Erythroblast (primary cell): ENCODE results near the gene HSPBP1.
A peak's percentile ranks its signal among the peaks of the same experiment; 100 is the strongest.

ENCODE experiments used
- DNase-seq, 2 experiments: peaks; one replicate each; lab custom pipeline; 2025; lab: John Stamatoyannopoulos, UW
- GATA1 ChIP-seq: IDR thresholded peaks from 2 replicates; pipeline ENCODE4 v1.6.1; 2011; ENCODE audit warnings: low read depth, mild to moderate bottlenecking, control low read depth, low read length, moderate library complexity
- POLR2A ChIP-seq: IDR thresholded peaks from 2 replicates; pipeline ENCODE4 v1.6.1; 2011; ENCODE audit warnings: mild to moderate bottlenecking, low read length

HSPBP1 gene

GRCh38 chr19:55277494-55277893, 2.4 kb downstream of the HSPBP1 start:
- TF ChIP-seq GATA1 = no peak
- no peak for TF ChIP-seq POLR2A
- no peak for DNase-seq

- DNase-seq = no peak
- no peak for TF ChIP-seq POLR2A
- no peak for TF ChIP-seq GATA1
Measured at GRCh38 chr19:55276720-55277430, 3.0 kb downstream of the HSPBP1 start.

DNA sequence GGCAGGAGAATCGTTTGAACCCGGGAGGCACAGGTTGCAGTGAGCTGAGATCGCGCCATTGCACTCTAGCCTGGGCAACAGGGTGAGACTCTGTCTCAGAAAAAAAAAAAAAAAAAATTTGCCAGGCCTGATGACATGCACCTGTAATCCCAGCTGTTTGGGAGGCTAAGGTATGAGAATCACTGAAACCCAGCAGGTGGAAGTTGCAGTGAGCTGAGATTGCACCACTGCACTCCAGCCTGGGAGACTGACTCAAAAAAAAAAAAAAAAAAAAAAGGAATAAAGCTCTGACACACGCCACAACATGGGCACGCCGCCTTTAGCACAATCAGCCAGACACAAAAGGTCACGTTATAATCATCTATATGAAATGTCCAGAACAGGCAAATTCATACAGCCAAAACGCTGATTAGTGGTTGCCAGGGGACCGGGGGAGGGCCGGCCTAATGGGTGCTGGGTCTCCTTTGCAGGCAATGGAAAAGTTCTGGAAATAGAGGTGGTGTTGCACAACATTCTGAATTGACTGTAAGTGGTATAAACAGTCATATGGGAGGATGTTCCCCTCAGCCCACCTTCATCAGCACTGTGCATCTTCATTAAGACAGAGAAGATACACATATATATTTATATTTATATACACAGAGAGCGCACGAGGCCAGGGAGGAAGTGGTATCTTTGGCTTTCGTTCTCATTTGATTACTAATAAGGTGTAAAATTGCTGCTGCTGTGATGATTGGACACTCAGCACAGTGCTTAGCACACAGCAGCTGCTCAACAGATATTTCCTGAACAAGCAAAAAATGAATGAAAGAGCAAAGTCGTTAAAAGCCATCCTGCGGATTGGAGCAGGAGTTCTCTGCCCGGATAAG, 3.8 kb downstream of the HSPBP1 start:
- no peak for DNase-seq
- TF ChIP-seq POLR2A = no peak
- no peak for TF ChIP-seq GATA1

DNA sequence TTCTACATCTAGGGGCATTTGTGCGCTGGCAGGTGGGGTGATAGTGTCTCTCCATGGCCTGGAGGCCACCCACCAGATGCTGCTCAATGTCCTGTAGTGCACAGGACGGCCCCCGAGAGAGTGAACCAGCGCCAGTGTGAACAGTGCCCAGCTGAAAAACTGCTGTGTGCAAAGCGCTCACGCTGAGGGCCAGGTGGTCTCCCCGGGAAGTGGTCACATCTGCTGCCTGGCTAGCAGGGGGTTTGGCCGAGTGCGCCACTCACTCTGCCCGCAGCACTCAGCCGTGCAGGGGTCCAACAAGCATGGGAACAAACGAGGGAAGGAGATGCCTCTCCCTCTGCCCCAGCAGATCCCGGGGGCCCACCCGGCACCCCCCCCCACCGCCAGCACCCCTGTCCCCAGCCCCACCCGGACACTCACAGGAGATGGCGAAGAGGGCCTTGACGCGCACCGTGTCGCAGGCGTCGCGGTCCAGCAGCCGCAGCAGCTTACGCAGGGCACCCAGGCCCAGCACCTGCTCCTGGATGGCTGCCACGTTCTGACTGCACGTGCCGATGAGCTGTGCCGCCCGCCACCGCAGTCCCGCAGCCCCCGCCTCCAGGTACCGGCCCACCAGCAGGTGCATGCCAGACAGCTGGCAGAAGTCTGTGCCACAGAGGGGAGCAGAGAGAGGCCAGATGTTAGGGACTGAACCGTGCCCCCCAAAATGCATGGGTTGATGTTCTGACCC, 5.8 kb downstream of the HSPBP1 start:
- TF ChIP-seq POLR2A = no peak
- no peak for TF ChIP-seq GATA1
- no peak for DNase-seq

DNA sequence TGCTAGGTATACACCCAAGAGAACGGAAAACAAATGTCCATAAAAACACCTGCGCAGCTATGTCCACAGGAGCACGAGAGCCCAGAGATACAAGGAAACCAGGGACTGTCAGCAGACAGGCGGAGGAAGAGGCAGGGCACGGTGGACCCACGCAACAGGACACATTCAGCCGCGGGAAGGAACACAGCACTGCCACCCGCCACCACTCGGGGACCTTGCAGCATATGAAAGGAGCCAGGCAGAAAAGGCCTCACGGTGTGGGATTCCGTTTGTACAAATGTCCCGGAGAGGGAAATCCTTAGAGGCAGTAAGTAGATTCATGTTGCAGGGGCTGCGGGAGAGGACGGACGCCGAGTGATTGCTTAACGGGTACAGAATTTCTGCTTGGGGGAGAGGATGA, 7.8 kb downstream of the HSPBP1 start:
- DNase-seq = peak in 1 of 2 experiments; percentile 19
- TF ChIP-seq GATA1 (no peak), POLR2A (no peak)

DNA sequence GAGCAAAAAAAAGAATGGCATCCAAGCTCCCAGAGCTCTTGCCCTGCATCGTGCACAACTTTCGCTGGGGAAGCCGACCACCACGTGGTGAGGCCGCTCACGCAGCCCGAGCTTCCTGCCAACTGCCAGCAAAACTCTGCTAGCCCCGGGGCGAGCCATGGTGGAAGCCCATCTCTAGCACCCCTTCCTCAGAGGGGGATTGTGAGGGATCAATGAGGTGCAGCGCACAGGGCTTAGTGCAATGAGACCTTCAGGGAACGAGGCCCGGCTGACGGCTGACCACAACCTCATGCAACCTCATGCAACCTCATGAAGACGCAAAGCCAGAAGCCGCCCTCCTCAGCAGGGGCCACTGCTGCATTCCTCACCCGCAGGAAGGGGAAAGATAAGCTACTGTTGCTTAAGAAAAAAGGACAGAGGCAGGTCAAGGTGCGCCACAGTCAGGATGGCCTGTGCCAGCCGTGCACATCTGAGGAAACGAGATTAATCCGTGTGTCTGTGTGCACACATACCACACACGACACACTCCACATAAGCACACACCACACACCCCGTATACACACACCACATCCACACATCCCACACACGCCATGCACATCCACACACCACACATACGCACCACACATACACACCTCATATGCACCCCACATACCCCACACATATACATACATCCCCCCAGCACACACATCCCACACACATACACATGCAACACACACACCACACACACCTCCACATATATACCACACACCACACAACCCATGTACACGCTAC, 9.6 kb downstream of the HSPBP1 start:
- no peak for TF ChIP-seq GATA1
- no peak for TF ChIP-seq POLR2A
- DNase-seq = no peak

- TF ChIP-seq GATA1 (no peak), POLR2A (no peak)
- DNase-seq = no peak
Measured at GRCh38 chr19:55269299-55269698, 10.6 kb downstream of the HSPBP1 start.

GRCh38 chr19:55266840-55267239, 13.1 kb downstream of the HSPBP1 start:
- DNase-seq = no peak
- TF ChIP-seq GATA1 (no peak), POLR2A (no peak)

GRCh38 chr19:55266404-55266803, 13.5 kb downstream of the HSPBP1 start:
- DNase-seq = no peak
- TF ChIP-seq POLR2A (no peak), GATA1 (no peak)

- TF ChIP-seq GATA1 (no peak), POLR2A (no peak)
- no peak for DNase-seq
Measured at GRCh38 chr19:55265723-55266386, 14.1 kb downstream of the HSPBP1 start.

GRCh38 chr19:55265173-55265572, 14.7 kb downstream of the HSPBP1 start:
- DNase-seq = no peak
- no peak for TF ChIP-seq GATA1
- TF ChIP-seq POLR2A = no peak

DNA sequence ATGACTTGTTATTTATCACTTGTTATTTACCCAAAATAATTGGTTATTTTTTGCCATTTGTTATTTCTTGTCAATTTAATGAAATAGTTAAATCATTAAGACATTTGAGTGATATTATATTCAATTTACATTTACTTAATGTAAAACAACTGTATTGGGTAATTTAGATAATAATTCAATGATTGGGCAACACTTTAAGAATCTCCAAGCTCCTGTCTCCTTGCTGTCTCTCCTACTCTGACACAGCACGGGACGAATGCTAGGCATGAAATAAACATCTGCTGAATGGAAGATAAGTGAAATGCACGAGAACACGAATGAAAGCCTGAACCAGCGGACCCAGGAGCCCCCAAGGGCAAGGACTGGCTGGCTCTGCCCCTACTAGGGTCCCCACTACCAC, 15.4 kb downstream of the HSPBP1 start:
- TF ChIP-seq GATA1 (no peak), POLR2A (no peak)
- no peak for DNase-seq
